Keratinocyte (primary cell): ENCODE measurements around the gene AZU1.

ENCODE experiments used
- EZH2 ChIP-seq: IDR thresholded peaks from one replicate; pipeline ENCODE4 v1.6.1; 2012; ENCODE audit warnings: inconsistent platforms, mild to moderate bottlenecking, low read length, moderate library complexity
- TF ChIP-seq, protein P1 (sequence below), 3 experiments: IDR thresholded peaks in 1 of 3; conservative IDR thresholded peaks in 1 of 3; optimal IDR thresholded peaks in 1 of 3; 2 replicates in 2 of 3; 3 replicates in 1 of 3; pipeline versions ENCODE3 to v1.5.1; 2011; ENCODE audit warnings: low read length in 3 of 3, mild to moderate bottlenecking in 3 of 3, moderate library complexity in 2 of 3, control low read depth in 1 of 3, inconsistent platforms in 1 of 3; ENCODE audit not compliant: insufficient read depth in 2 of 3; ENCODE audit errors: extremely low read depth in 1 of 3

DNA sequence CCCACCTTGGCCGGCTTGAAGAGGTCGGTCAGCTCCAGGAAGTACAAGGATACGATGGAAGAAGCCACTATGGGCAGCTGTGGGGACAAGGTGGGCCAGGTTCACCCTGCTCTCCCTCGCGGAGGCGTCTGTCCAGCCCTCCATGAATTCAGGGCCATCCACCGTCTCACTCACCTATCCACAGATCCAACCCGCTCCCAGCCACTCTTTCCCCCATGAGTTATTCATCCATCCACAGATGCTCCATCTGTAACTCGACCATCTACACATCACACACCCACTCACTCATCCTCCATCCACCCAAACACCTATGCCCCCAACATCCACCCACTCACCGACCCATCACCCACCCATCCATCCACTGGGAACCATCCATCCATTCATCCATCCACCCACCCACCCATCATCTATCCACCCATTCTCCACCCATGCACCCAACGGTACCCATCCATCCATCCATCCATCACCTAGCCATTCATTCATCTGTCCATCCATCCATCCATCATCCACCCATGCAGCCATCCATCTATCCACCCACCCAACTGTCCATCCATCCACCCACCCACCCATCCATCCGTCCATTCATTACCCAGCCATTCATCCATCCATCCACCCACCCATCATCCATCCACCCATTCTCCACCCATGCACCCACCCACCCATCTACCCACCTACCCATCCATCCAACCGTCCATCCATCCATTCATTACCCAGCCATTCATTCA is 11.7 kb upstream of the AZU1 start:
- TF ChIP-seq, protein P1, sequence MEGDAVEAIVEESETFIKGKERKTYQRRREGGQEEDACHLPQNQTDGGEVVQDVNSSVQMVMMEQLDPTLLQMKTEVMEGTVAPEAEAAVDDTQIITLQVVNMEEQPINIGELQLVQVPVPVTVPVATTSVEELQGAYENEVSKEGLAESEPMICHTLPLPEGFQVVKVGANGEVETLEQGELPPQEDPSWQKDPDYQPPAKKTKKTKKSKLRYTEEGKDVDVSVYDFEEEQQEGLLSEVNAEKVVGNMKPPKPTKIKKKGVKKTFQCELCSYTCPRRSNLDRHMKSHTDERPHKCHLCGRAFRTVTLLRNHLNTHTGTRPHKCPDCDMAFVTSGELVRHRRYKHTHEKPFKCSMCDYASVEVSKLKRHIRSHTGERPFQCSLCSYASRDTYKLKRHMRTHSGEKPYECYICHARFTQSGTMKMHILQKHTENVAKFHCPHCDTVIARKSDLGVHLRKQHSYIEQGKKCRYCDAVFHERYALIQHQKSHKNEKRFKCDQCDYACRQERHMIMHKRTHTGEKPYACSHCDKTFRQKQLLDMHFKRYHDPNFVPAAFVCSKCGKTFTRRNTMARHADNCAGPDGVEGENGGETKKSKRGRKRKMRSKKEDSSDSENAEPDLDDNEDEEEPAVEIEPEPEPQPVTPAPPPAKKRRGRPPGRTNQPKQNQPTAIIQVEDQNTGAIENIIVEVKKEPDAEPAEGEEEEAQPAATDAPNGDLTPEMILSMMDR (optimal IDR thresholded peaks at IDR 0.05 in 1 of 3, IDR thresholded peaks at IDR 0.05 in 1 of 3, conservative IDR thresholded peaks at IDR 0.05 in 1 of 3; ENCODE audit: extremely low read depth in 1 of 3, insufficient read depth in 2 of 3, low read length in 3 of 3), result no peak
- TF ChIP-seq EZH2, result no peak
